ENCODE data around the gene CAPN11. TPM values are rescaled to one million over a fixed set of nuclear protein-coding genes. Genes with fewer than 3 reads are reported as not detected.

Gene CAPN11
- total RNA-seq, 1 experiment from 2014 or later: 0.28 TPM

DNA sequence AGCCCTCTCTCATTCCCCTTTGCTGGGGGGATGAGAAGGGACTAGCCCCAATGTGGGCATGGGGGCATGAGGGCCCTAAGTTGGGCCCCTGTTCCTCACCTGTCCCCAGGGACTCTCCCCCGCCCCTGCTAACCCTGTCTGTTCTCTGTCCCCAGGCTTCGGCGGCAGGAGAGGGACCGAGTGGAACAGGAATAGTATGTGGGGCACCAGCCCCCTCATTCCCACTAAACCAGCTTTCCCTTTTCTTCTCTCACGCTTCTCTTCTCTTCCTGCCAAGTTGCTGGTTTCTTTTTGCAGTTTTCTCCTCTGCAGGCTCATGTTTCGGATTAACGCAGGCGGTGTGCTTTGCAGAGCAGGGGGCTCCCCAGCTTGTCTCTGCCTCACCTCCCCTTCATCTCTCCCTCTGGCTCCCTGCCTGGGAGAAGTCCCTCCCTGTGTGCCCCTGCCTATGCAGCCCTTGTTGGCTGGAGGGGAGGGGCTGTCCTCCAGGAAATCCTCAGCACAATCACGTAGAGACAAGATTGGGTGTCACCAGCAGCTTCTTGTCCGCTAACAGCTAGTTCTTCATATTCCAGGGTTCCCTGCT lies 23.4 kb upstream of the CAPN11 start:
- no CpG with 5 or more reads among the region's 10 CpGs for WGBS (ENCODE audit: extremely low coverage, insufficient read length, low lambda C conversion rate)
- peaks cover 28 to 42% (median 36%) of the 10 kb centered on the region in 3 experiments for H3K36me3 Mint-ChIP-seq (ENCODE audit: insufficient read depth in 1 of 3, low read depth in 3 of 3)

More for the DNA sequence above, 23.4 kb upstream of the CAPN11 start:
- H3K4me1 ChIP-seq (ENCODE audit: insufficient read depth, low read length): no peaks in the 10 kb centered on the region
- H4K8ac ChIP-seq (replicated peaks; ENCODE audit: insufficient read length, low read depth, low read length): no peak overlapping the region
- H3K14ac ChIP-seq (ENCODE audit: insufficient read depth, low read length): no peak overlapping the region
- no peaks in the 10 kb centered on the region for H3K23me2 ChIP-seq (ENCODE audit: insufficient read length, low read depth, low read length, poor library complexity, severe bottlenecking)
- no peak overlapping the region for H2BK15ac ChIP-seq (ENCODE audit: low read depth, low read length)
- Mint-ChIP-seq H3K4me1 (peaks cover 32 to 62% of the 10 kb centered on the region in 2 experiments), H3K4me3 (no peak overlapping the region; a peak in 1 of 5 replicates), H3K9me3 (no peaks in the 10 kb centered on the region), H3K27ac (peak overlapping the region in 2 of 3 experiments; percentile 79 to 82; a peak in 4 of 7 replicates), H3K27me3 (ENCODE audit: low read depth) (no peaks in the 10 kb centered on the region)
- H3K79me1 ChIP-seq (ENCODE audit: insufficient read depth, low read depth, low read length, poor library complexity, severe bottlenecking): no peaks in the 10 kb centered on the region
- H2AFZ ChIP-seq (ENCODE audit: low read length): no peak overlapping the region
- H3K27me3 ChIP-seq (ENCODE audit: insufficient read depth, low read length): no peaks in the 10 kb centered on the region
- no peak overlapping the region for H3K18ac ChIP-seq (ENCODE audit: insufficient read length, low read depth, low read length)
- no peak overlapping the region for H2AK5ac ChIP-seq (ENCODE audit: insufficient read length, low read length)
- no peak overlapping the region for H3K9ac ChIP-seq (ENCODE audit: extremely low read depth, insufficient read length, low read length)
- H2BK120ac ChIP-seq (ENCODE audit: low read depth, low read length, poor library complexity, severe bottlenecking): no peak overlapping the region
- no peak overlapping the region for H2BK5ac ChIP-seq (ENCODE audit: insufficient read length, low read length)
- no peak overlapping the region for H3K27ac ChIP-seq (ENCODE audit: insufficient read length, low read depth, low read length)
- no peaks in the 10 kb centered on the region for H3K9me3 ChIP-seq (ENCODE audit: control insufficient read depth, low read depth, low read length)
- H3K56ac ChIP-seq (ENCODE audit: insufficient read length, low read depth, low read length): no peak overlapping the region
- H3K4me2 ChIP-seq (ENCODE audit: insufficient read depth, insufficient read length, low read length): no peak overlapping the region
- DNase-seq: no peak
- H3T11ph ChIP-seq (ENCODE audit: low read length): no peak overlapping the region
- no peak overlapping the region for H2BK20ac ChIP-seq (ENCODE audit: low read depth, low read length, poor library complexity, severe bottlenecking)
- H4K5ac ChIP-seq (ENCODE audit: insufficient read length, low read depth, low read length): no peak overlapping the region
- H2BK12ac ChIP-seq (ENCODE audit: insufficient read length, low read depth, low read length): no peak overlapping the region
- TF ChIP-seq, protein P1, sequence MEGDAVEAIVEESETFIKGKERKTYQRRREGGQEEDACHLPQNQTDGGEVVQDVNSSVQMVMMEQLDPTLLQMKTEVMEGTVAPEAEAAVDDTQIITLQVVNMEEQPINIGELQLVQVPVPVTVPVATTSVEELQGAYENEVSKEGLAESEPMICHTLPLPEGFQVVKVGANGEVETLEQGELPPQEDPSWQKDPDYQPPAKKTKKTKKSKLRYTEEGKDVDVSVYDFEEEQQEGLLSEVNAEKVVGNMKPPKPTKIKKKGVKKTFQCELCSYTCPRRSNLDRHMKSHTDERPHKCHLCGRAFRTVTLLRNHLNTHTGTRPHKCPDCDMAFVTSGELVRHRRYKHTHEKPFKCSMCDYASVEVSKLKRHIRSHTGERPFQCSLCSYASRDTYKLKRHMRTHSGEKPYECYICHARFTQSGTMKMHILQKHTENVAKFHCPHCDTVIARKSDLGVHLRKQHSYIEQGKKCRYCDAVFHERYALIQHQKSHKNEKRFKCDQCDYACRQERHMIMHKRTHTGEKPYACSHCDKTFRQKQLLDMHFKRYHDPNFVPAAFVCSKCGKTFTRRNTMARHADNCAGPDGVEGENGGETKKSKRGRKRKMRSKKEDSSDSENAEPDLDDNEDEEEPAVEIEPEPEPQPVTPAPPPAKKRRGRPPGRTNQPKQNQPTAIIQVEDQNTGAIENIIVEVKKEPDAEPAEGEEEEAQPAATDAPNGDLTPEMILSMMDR (conservative IDR thresholded peaks at IDR 0.05): no peak
- no peak overlapping the region for H3K4ac ChIP-seq (ENCODE audit: low read depth, low read length)
- no peaks in the 10 kb centered on the region for H4K20me1 ChIP-seq (ENCODE audit: control insufficient read depth, insufficient read depth, insufficient read length)
- H4K91ac ChIP-seq (ENCODE audit: insufficient read length, low read depth, low read length): no peak overlapping the region
- H3K79me2 ChIP-seq (ENCODE audit: insufficient read depth, low read length): no peaks in the 10 kb centered on the region
- H3K23ac ChIP-seq (ENCODE audit: insufficient read length, low read depth, low read length): no peak overlapping the region

Measured in H9 (cell line).